ENCODE data around the gene HSPB1.

DNA sequence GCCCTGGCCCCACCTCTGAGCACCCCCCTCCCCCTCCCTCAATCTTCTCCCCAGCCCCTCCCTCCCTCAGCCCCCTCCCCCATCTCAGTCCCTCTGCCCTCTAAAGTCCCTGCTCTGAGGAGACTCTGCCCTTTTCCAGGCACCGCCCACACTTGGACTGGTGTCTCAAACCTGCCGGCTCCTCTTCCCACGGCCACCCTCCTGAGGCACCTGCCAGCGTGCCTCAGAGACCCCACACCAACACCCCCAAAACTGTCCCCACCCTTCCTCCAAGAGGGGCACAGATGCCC lies 34.6 kb upstream of the HSPB1 start:
- TF ChIP-seq EZH2 (IDR thresholded peaks at IDR 0.05; ENCODE audit: insufficient read depth, poor library complexity, severe bottlenecking) (no peak), EZH2phosphoT487 (IDR thresholded peaks at IDR 0.05; ENCODE audit: insufficient read depth, low read depth) (no peak)
